MM.1S (cell line): Measurements from ENCODE around the gene ANKRD6.

Experiments used
- DNase-seq: peaks from one replicate; pipeline ENCODE4 v3.0.0-alpha.2; 2015
- H2AFZ ChIP-seq: fragments of 300-600 bp; sonication (generic); 2 replicates; pipeline ENCODE4 v1.6.0; 2016; ENCODE audit warnings: antibody characterized with exemption, low read length
- H3F3A ChIP-seq: fragments of 300-600 bp; sonication (generic); 2 replicates; pipeline ENCODE4 v1.6.1; 2016; ENCODE audit warnings: mild to moderate bottlenecking, antibody characterized with exemption, low read length, moderate library complexity, mixed read lengths; ENCODE audit not compliant: insufficient read depth
- H3K27ac ChIP-seq: fragments of 300-600 bp; sonication (generic); 2 replicates; pipeline ENCODE4 v1.5.1; 2016; ENCODE audit warnings: mild to moderate bottlenecking, low read length
- H3K27me3 ChIP-seq: fragments of 300-600 bp; sonication (generic); replicated peaks from 2 replicates; pipeline ENCODE4 v1.6.0; 2016; ENCODE audit warnings: low read length; ENCODE audit not compliant: insufficient read depth
- H3K36me3 ChIP-seq: fragments of 300-600 bp; sonication (generic); replicated peaks from 2 replicates; pipeline ENCODE4 v1.6.1; 2016; ENCODE audit warnings: mild to moderate bottlenecking, low read length, mixed read lengths; ENCODE audit not compliant: insufficient read depth
- H3K4me1 ChIP-seq: fragments of 300-600 bp; sonication (generic); 2 replicates; pipeline ENCODE4 v1.6.1; 2016; ENCODE audit warnings: low read length, mixed read lengths
- H3K4me2 ChIP-seq: fragments of 300-600 bp; sonication (generic); 2 replicates; pipeline ENCODE4 v1.6.0; 2016; ENCODE audit warnings: low read depth, low read length
- H3K4me3 ChIP-seq: fragments of 300-600 bp; sonication (generic); 2 replicates; pipeline ENCODE4 v1.5.1; 2016; ENCODE audit warnings: low read length, mixed read lengths
- H3K79me2 ChIP-seq: fragments of 300-600 bp; sonication (generic); 2 replicates; pipeline ENCODE4 v1.6.1; 2016; ENCODE audit warnings: mixed run types, low read length, mixed read lengths
- H3K9ac ChIP-seq: fragments of 300-600 bp; sonication (generic); 2 replicates; pipeline ENCODE4 v1.6.1; 2016; ENCODE audit warnings: low read length, mixed read lengths
- H3K9me2 ChIP-seq: fragments of 300-600 bp; sonication (generic); replicated peaks from 2 replicates; pipeline ENCODE4 v1.6.1; 2016; ENCODE audit warnings: mild to moderate bottlenecking, low read length, mixed read lengths; ENCODE audit not compliant: insufficient read depth
- H3K9me3 ChIP-seq: fragments of 300-600 bp; sonication (generic); replicated peaks from 2 replicates; pipeline ENCODE4 v1.6.1; 2016; ENCODE audit warnings: mild to moderate bottlenecking, low read length, mixed read lengths; ENCODE audit not compliant: insufficient read depth
- H4K20me1 ChIP-seq: fragments of 300-600 bp; sonication (generic); 2 replicates; pipeline ENCODE4 v1.6.1; 2016; ENCODE audit warnings: mild to moderate bottlenecking, low read length, moderate library complexity, mixed read lengths; ENCODE audit not compliant: insufficient read depth
- EZH2 ChIP-seq: fragments of 300-600 bp; sonication (generic); optimal IDR thresholded peaks from 2 replicates; pipeline ENCODE3; 2017; ENCODE audit warnings: low read depth, mild to moderate bottlenecking, antibody characterized with exemption, low read length, mixed read lengths
- EZH2phosphoT487 ChIP-seq: fragments of 300-600 bp; sonication (generic); IDR thresholded peaks from 2 replicates; pipeline ENCODE4 v1.6.1; 2018; ENCODE audit warnings: antibody characterized with exemption, low read length
- TF ChIP-seq, protein P1 (sequence below): fragments of 300-600 bp; sonication (generic); IDR thresholded peaks from 2 replicates; pipeline ENCODE4 v1.5.1; 2016; ENCODE audit warnings: antibody characterized with exemption, low read length, mixed read lengths

Gene ANKRD6

GRCh38 chr6:89612121-89612520 lies 179.2 kb downstream of the ANKRD6 start:
- no peak for TF ChIP-seq EZH2
- TF ChIP-seq EZH2phosphoT487, result no peak
- TF ChIP-seq, protein P1, sequence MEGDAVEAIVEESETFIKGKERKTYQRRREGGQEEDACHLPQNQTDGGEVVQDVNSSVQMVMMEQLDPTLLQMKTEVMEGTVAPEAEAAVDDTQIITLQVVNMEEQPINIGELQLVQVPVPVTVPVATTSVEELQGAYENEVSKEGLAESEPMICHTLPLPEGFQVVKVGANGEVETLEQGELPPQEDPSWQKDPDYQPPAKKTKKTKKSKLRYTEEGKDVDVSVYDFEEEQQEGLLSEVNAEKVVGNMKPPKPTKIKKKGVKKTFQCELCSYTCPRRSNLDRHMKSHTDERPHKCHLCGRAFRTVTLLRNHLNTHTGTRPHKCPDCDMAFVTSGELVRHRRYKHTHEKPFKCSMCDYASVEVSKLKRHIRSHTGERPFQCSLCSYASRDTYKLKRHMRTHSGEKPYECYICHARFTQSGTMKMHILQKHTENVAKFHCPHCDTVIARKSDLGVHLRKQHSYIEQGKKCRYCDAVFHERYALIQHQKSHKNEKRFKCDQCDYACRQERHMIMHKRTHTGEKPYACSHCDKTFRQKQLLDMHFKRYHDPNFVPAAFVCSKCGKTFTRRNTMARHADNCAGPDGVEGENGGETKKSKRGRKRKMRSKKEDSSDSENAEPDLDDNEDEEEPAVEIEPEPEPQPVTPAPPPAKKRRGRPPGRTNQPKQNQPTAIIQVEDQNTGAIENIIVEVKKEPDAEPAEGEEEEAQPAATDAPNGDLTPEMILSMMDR, result no peak
- Histone ChIP-seq H3K9me2 (no peaks in the 10 kb centered on the region), H3K4me1 (peaks cover 23% of the 10 kb centered on the region), H3K4me3 (no peak overlapping the region), H3K27ac (peak overlapping the region; percentile 0; the same call in 1 of the 2 replicates), H2AFZ (peak overlapping the region; percentile 14; the same call in 1 of the 2 replicates), H3K36me3 (no peaks in the 10 kb centered on the region), H3K4me2 (peak overlapping the region; percentile 34; the same call in 1 of the 2 replicates), H3K79me2 (no peaks in the 10 kb centered on the region), H4K20me1 (no peaks in the 10 kb centered on the region), H3K27me3 (no peaks in the 10 kb centered on the region), H3K9ac (no peak overlapping the region), H3F3A (peaks cover 3% of the 10 kb centered on the region; the same call in 1 of the 2 replicates), H3K9me3 (no peaks in the 10 kb centered on the region)
- no peak for DNase-seq

- Histone ChIP-seq H3K27me3 (no peaks in the 10 kb centered on the region), H3K9ac (no peak overlapping the region), H3K4me2 (no peak overlapping the region), H3F3A (peaks cover 3% of the 10 kb centered on the region; the same call in 1 of the 2 replicates), H3K4me3 (no peak overlapping the region), H4K20me1 (no peaks in the 10 kb centered on the region), H2AFZ (no peak overlapping the region), H3K79me2 (no peaks in the 10 kb centered on the region), H3K36me3 (no peaks in the 10 kb centered on the region), H3K9me3 (no peaks in the 10 kb centered on the region), H3K9me2 (no peaks in the 10 kb centered on the region), H3K4me1 (peaks cover 23% of the 10 kb centered on the region), H3K27ac (no peak overlapping the region)
- TF ChIP-seq EZH2, result no peak
- TF ChIP-seq, protein P1, result no peak
- no peak for TF ChIP-seq EZH2phosphoT487
- no peak for DNase-seq
Observed at GRCh38 chr6:89613790-89614189, 180.8 kb downstream of the ANKRD6 start.

GRCh38 chr6:89615882-89616281 lies 182.9 kb downstream of the ANKRD6 start:
- Histone ChIP-seq H3K27ac (no peak overlapping the region), H3K4me3 (no peak overlapping the region), H3K4me1 (peaks cover 14% of the 10 kb centered on the region), H3K36me3 (no peaks in the 10 kb centered on the region), H3K79me2 (no peaks in the 10 kb centered on the region), H3F3A (peaks cover 3% of the 10 kb centered on the region; the same call in 1 of the 2 replicates), H4K20me1 (no peaks in the 10 kb centered on the region), H3K9ac (no peak overlapping the region), H3K27me3 (no peaks in the 10 kb centered on the region), H2AFZ (no peak overlapping the region), H3K9me3 (no peaks in the 10 kb centered on the region), H3K4me2 (no peak overlapping the region), H3K9me2 (no peaks in the 10 kb centered on the region)
- no peak for DNase-seq
- TF ChIP-seq, protein P1, result no peak
- TF ChIP-seq EZH2phosphoT487 (no peak), EZH2 (no peak)
